Keratinocyte (primary cell): Measurements from ENCODE around the gene PRCP. TPM values are rescaled to one million over a fixed set of nuclear protein-coding genes. Genes with fewer than 3 reads are reported as not detected.

Source experiments
- DNase-seq: peaks from one replicate; pipeline ENCODE4 v3.0.0-alpha.2; 2011; ENCODE audit warnings: low read depth, missing footprints, low spot score
- FAIRE-seq: peaks from 2 replicates; lab custom pipeline; 2011; peaks lifted over from hg19 to GRCh38; lab: Jason Lieb, UNC
- H2AFZ ChIP-seq: 2 replicates; pipeline ENCODE4 v1.6.0; 2012; ENCODE audit warnings: low read length, control low read depth, inconsistent platforms; ENCODE audit not compliant: control insufficient read depth
- H3K27ac ChIP-seq: 2 replicates; pipeline ENCODE4 v1.5.1; 2011; ENCODE audit warnings: low read length; ENCODE audit not compliant: control insufficient read depth, insufficient read depth
- H3K27me3 ChIP-seq: 3 replicates; pipeline ENCODE4 v1.6.0; 2011; ENCODE audit warnings: low read length; ENCODE audit not compliant: control insufficient read depth, insufficient read depth; ENCODE audit errors: extremely low read depth
- H3K36me3 ChIP-seq, 2 experiments: 2 replicates in 1 of 2; 3 replicates in 1 of 2; pipeline ENCODE4 v1.5.1; 2011; ENCODE audit warnings: low read length in 2 of 2, mild to moderate bottlenecking in 1 of 2; ENCODE audit not compliant: control insufficient read depth in 2 of 2, insufficient read depth in 2 of 2; ENCODE audit errors: extremely low read depth in 1 of 2
- H3K4me1 ChIP-seq: 3 replicates; pipeline ENCODE4 v1.5.1; 2011; ENCODE audit warnings: low read length; ENCODE audit not compliant: control insufficient read depth, insufficient read depth; ENCODE audit errors: extremely low read depth
- H3K4me2 ChIP-seq: 3 replicates; pipeline ENCODE4 v1.6.0; 2011; ENCODE audit warnings: low read depth, low read length; ENCODE audit not compliant: control insufficient read depth, insufficient read depth; ENCODE audit errors: extremely low read depth
- H3K4me3 ChIP-seq, 3 experiments: fragments of 200-600 bp in 1 of 3; sonication (generic) in 1 of 3; 2 replicates in 2 of 3; 3 replicates in 1 of 3; pipeline ENCODE4 v1.5.1; 2011 to 2016; ENCODE audit warnings: low read length in 3 of 3, mild to moderate bottlenecking in 3 of 3, control low read depth in 2 of 3, inconsistent platforms in 1 of 3, low read depth in 1 of 3, mixed read lengths in 1 of 3, mixed run types in 1 of 3, moderate library complexity in 1 of 3; ENCODE audit not compliant: control insufficient read depth in 2 of 3, insufficient read depth in 2 of 3; ENCODE audit errors: extremely low read depth in 1 of 3
- H3K79me2 ChIP-seq: 2 replicates; pipeline ENCODE4 v1.6.0; 2012; ENCODE audit warnings: low read length; ENCODE audit not compliant: control insufficient read depth, insufficient read depth
- H3K9ac ChIP-seq: 3 replicates; pipeline ENCODE4 v1.6.0; 2011; ENCODE audit warnings: low read length; ENCODE audit not compliant: control insufficient read depth, insufficient read depth; ENCODE audit errors: extremely low read depth
- H3K9me1 ChIP-seq: 3 replicates; pipeline ENCODE4 v1.6.0; 2011; ENCODE audit warnings: low read length; ENCODE audit not compliant: control insufficient read depth, insufficient read depth; ENCODE audit errors: extremely low read depth
- H3K9me3 ChIP-seq: 2 replicates; pipeline ENCODE4 v1.5.1; 2012; ENCODE audit warnings: low read depth, low read length; ENCODE audit not compliant: control insufficient read depth
- H4K20me1 ChIP-seq: 3 replicates; pipeline ENCODE4 v1.6.0; 2011; ENCODE audit warnings: low read length; ENCODE audit not compliant: control insufficient read depth, insufficient read depth; ENCODE audit errors: extremely low read depth
- CTCF ChIP-seq, 3 experiments: IDR thresholded peaks in 1 of 3; conservative IDR thresholded peaks in 1 of 3; optimal IDR thresholded peaks in 1 of 3; 2 replicates in 2 of 3; 3 replicates in 1 of 3; pipeline versions ENCODE3 to v1.5.1; 2011; ENCODE audit warnings: low read length in 3 of 3, mild to moderate bottlenecking in 3 of 3, moderate library complexity in 2 of 3, control low read depth in 1 of 3, inconsistent platforms in 1 of 3; ENCODE audit not compliant: insufficient read depth in 2 of 3; ENCODE audit errors: extremely low read depth in 1 of 3
- EZH2 ChIP-seq: IDR thresholded peaks from one replicate; pipeline ENCODE4 v1.6.1; 2012; ENCODE audit warnings: inconsistent platforms, mild to moderate bottlenecking, low read length, moderate library complexity
- dilution Hi-C: fragments of 300-500 bp; cut with MboI; formaldehyde crosslinking; loops from one replicate; pipeline ENCODE4 v1.7.0; 2020; ENCODE audit warnings: low sequenced_read_pairs; ENCODE audit not compliant: extremely low pct_ligation_motif_present
- polyA plus RNA-seq, 5 experiments: library from polyadenylated mRNA; depleted of rRNA in 3 of 5; stranded (reverse) in 3 of 5; stranded (forward) in 1 of 5; unstranded in 1 of 5; fragments of >200 nt; gene quantifications; 1 replicate in 1 of 5; 2 replicates in 3 of 5; 3 replicates in 1 of 5; pipeline versions ENCODE4 v1.2.1 to v1.2.3, GENCODE V29; 2011 to 2012; ENCODE audit warnings: missing spikeins in 2 of 5, low read depth in 1 of 5, low replicate concordance in 1 of 5

The PRCP gene
- polyA plus RNA-seq, 1 donor (not counting 4 experiments of a cell fraction or from before 2014, with no cell fraction given) = 43.5 TPM

DNA sequence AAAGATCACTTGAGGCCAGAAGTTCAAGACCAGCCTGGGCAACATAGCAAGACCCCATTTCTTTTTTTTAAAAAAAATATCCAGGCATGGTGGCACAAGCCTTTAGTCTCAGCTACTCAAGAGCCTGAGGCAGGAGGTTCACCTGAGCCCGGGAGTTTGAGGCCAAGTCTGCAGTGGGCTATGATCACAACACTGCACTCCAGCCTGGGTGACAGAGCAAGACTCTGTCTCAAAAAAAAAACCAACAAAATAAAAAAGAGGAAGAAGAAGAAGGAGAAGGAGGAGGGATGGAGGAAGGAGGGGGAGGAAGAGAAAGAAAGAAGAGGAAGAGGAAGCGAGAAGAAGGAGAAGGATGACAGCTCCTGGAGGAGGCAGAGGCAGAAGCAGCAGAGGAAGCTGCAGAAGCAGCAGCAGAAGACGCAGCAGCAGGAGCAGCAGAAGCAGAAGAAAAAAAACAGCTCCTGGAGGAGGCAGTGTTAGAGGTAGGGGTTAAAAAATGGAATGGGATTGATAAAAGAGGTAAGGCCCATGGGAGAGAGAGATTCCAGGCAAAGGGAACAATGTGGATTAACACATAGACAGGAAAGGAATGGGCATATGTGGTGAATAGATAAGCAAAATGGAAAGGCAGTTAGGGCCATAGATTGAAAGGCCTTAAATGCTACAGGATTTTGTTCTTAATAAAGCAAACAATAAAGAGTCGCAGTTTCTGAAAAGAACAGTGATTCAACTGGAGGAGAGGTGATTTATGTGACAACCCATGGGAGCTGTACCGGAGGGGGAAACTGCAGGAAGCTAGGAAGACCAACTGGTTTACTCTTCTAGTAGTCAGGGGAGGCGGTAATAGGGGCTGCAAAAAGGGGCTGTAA lies 10.9 kb downstream of the PRCP start:
- Histone ChIP-seq H3K9ac (no peak overlapping the region), H3K4me1 (no peaks in the 10 kb centered on the region), H3K27ac (no peak overlapping the region), H3K9me1 (no peaks in the 10 kb centered on the region), H4K20me1 (no peaks in the 10 kb centered on the region), H3K27me3 (no peaks in the 10 kb centered on the region), H3K4me2 (no peak overlapping the region), H3K4me3 (no peak overlapping the region), H2AFZ (no peak overlapping the region), H3K36me3 (no peaks in the 10 kb centered on the region), H3K79me2 (no peaks in the 10 kb centered on the region), H3K9me3 (no peaks in the 10 kb centered on the region)
- dilution Hi-C loops = no loop called here
- DNase-seq = no peak
- FAIRE-seq = no peak
- no peak for TF ChIP-seq EZH2
- no peak for TF ChIP-seq CTCF (optimal IDR thresholded peaks at IDR 0.05 in 1 of 3, IDR thresholded peaks at IDR 0.05 in 1 of 3, conservative IDR thresholded peaks at IDR 0.05 in 1 of 3; ENCODE audit: extremely low read depth in 1 of 3, insufficient read depth in 2 of 3, low read length in 3 of 3)

GRCh38 chr11:82883853-82884252 lies 16.4 kb downstream of the PRCP start:
- Histone ChIP-seq H2AFZ (no peak overlapping the region), H3K36me3 (no peaks in the 10 kb centered on the region), H3K79me2 (no peaks in the 10 kb centered on the region), H4K20me1 (no peaks in the 10 kb centered on the region), H3K4me1 (no peaks in the 10 kb centered on the region), H3K9ac (no peak overlapping the region), H3K9me1 (no peaks in the 10 kb centered on the region), H3K4me2 (no peak overlapping the region), H3K27me3 (no peaks in the 10 kb centered on the region), H3K9me3 (no peaks in the 10 kb centered on the region), H3K27ac (no peak overlapping the region), H3K4me3 (no peak overlapping the region)
- TF ChIP-seq EZH2 (no peak), CTCF (optimal IDR thresholded peaks at IDR 0.05 in 1 of 3, IDR thresholded peaks at IDR 0.05 in 1 of 3, conservative IDR thresholded peaks at IDR 0.05 in 1 of 3; ENCODE audit: extremely low read depth in 1 of 3, insufficient read depth in 2 of 3, low read length in 3 of 3) (no peak)
- dilution Hi-C loops = no loop called here
- FAIRE-seq = no peak
- DNase-seq = no peak
